HG03139 (cell line): Measurements from ENCODE around the gene ABI3BP.

Source experiments
- ATAC-seq: cut with Tn5 transposase; IDR thresholded peaks from one replicate; pipeline ENCODE4 v1.9.1; 2021; ENCODE audit not compliant: unreplicated experiment

Gene ABI3BP

DNA sequence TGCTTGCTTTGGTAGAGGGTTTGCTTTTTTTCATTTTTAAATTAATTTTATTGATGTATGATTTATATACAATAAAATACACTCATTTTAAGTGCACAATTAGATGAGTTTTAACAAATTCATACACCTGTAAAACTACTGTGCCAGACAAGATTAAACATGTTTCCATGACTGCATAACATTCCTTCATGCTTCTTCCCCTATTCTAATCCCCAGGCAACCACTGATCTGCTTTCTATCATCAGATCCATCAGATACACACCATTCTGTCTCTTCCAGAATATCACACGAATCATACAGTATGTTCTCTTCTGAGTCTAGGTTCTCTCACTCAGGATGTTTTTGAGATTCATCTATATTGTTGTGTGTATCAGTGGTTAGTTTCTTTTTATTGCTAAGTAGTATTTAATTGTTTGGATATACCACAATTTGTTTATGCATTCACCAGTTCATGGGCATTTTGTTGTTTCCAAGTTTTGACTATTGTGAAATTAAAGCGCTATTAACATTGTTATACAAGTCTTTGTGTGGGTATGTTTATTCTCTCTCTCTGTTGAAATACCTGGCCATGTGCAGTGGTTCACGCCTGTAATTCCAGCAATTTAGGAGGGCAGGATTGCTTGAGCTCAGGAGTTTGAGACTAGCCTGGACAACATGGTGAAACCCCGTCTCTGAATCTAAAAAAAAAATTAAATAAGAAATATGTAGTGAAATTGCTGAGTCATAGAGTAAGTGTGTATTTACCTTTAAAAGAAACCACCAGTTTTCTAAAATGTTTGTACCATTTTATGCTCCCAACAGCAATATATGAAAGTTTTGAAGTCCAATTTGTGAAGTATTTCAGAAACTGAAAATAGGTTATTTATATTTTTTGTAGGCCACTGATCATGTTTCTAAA is 290.9 kb downstream of the ABI3BP start:
- ATAC-seq: no peak

DNA sequence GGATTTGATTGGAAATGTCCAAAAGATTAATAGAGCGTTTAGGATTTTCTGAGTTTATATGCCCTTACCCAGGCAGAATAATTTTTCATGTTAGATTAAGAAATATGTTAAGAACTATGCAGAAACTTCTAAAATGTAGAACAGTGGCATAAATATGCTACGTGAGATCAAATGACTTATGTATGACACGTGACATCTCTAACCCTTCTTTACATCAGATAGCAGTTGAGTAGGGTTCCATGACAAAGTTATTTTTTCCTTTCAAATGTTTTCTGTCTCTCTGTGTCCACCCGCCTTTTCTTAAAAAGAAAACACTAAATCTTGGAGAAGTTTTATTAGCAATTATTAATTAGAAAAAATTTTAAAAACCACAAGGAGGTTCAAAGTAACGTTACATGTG is 292.5 kb downstream of the ABI3BP start:
- ATAC-seq: no peak
